Heart left ventricle (tissue), 16 donors: ENCODE data around the gene WDR48. TPM values are rescaled to one million over a fixed set of nuclear protein-coding genes. Genes with fewer than 3 reads are reported as not detected.

Experiments used
- ATAC-seq, 4 donors: fragments of 200-7000 bp; cut with Tn5 transposase; one replicate each; pipeline ENCODE4 v1.9.1; 2020 to 2022; ENCODE audit warnings: moderate library complexity in 4 of 4, mild to moderate bottlenecking in 3 of 4, moderate number of reproducible peaks in 1 of 4
- DNase-seq, 5 donors: peaks; one replicate each; pipeline ENCODE4 v3.0.0-alpha.2; 2020
- H3K27ac ChIP-seq, 12 donors: fragments of 200-600 bp; sonication (generic) in 4 of 12; one replicate each; pipeline versions ENCODE4 v1.5.0 to v1.8.0; 2016 to 2022; ENCODE audit warnings: mild to moderate bottlenecking in 2 of 12
- H3K27me3 ChIP-seq, 9 donors: fragments of 200-600 bp; sonication (generic) in 2 of 9; one replicate each; pipeline versions ENCODE4 v1.5.1 to v1.8.0; 2016 to 2022; ENCODE audit warnings: mild to moderate bottlenecking in 3 of 9
- H3K36me3 ChIP-seq, 9 donors: fragments of 200-600 bp; sonication (generic) in 2 of 9; one replicate each; pipeline versions ENCODE4 v1.5.0 to v1.8.0; 2018 to 2022; ENCODE audit warnings: mild to moderate bottlenecking in 2 of 9
- H3K4me1 ChIP-seq, 12 donors: fragments of 200-600 bp; sonication (generic) in 4 of 12; one replicate each; pipeline versions ENCODE4 v1.5.0 to v1.8.0; 2016 to 2022; ENCODE audit warnings: mild to moderate bottlenecking in 3 of 12
- H3K4me3 ChIP-seq, 12 donors: fragments of 200-600 bp; sonication (generic) in 4 of 12; one replicate each; pipeline versions ENCODE4 v1.5.0 to v1.8.0; 2017 to 2022; ENCODE audit warnings: mild to moderate bottlenecking in 9 of 12, moderate library complexity in 4 of 12
- H3K9me3 ChIP-seq, 12 donors: fragments of 200-600 bp; sonication (generic) in 4 of 12; one replicate each; pipeline versions ENCODE4 v1.5.0 to v1.8.0; 2016 to 2022; ENCODE audit warnings: mild to moderate bottlenecking in 1 of 12
- CTCF ChIP-seq, 12 donors: fragments of 200-600 bp; sonication (generic) in 4 of 12; IDR thresholded peaks; one replicate each; pipeline versions ENCODE4 v1.5.0 to v1.8.0; 2018 to 2022; ENCODE audit warnings: antibody characterized with exemption in 12 of 12, mild to moderate bottlenecking in 5 of 12
- POLR2A ChIP-seq, 2 donors: fragments of 450-650 bp; IDR thresholded peaks; one replicate each; pipeline ENCODE4 v1.6.1; 2017; ENCODE audit warnings: antibody characterized with exemption in 2 of 2, mild to moderate bottlenecking in 2 of 2, moderate library complexity in 2 of 2
- WGBS, 4 donors: extraction: QIAGEN DNeasy Blood & Tissue Kit in 2 of 4; methylation state at CpG; one replicate each; pipeline versions ENCODE4 v1.1.5 to v1.1.7; 2013 to 2018; 5-methylcytosine and 5-hydroxymethylcytosine counted together
- intact Hi-C, 10 donors: fragments of 100-400 bp; cut with DNase I; formaldehyde crosslinking; loops; one replicate each; pipeline versions ENCODE4 v1.11.1 to v1.14.2; 2022
- polyA plus RNA-seq, 2 donors: library from polyadenylated mRNA; stranded (reverse); fragments of 200-250 nt; gene quantifications; one replicate each; pipeline ENCODE4 v1.2.3, GENCODE V29; 2013
- total RNA-seq, 9 donors: library from RNA; depleted of rRNA in 2 of 9; stranded (reverse); fragments of >200 nt in 2 of 9; fragmentation: NEBNext Ultra II Directional in 3 of 9; extraction: Animal tissue kit (Norgen Biotek cat#: 25700) in 3 of 9; gene quantifications; one replicate each; pipeline versions ENCODE4 v1.1.0 to v1.2.4, GENCODE V29; 2016 to 2023
- donor health status: ischemic (EF 13 %, LVEDD 7.1; RV severe dilation, severe dysfunction).
- donor health status: healthy with polysubstance abuse.
- donor health status: DM: no; HTN: yes; CAD: no.
- donor health status: DM: no; HTN: no; CAD: no.
- donor health status: ischemic (EF 25% LVEDD 6.9; RV normal size, moderate dysfunction).
- donor health status: ischemic (EF 25% LVEDD 5.7; RV mildly dilated, moderate dysfunction).
- donor health status: healthy.
- donor health status: DM: yes; HTN: yes; CAD: no.
- donor health status: ischemic (EF 35%, LVEDD 5.7; RV mildly dilated, moderate dysfunction).
- donor health status: nonischemic (EF 11% LVEDD 7.7; RV severe dilation, severe dysfunction).
- donor health status: DM: yes; HTN: yes; CAD: no.
- donor health status: PGD.
- donor health status: ischemic (EF 29% LVEDD 5.4; RV normal size, mild dysfunction).
- donor health status: nonischemic (EF 23%, LVEDD 6.1; RV moderate dilation, normal function).

The WDR48 gene
- total and polyA plus RNA-seq, 11 donors, result 8.0 to 35.4 (median 22.5) TPM

- Histone ChIP-seq H3K4me3 (no peak overlapping the region), H3K9me3 (no peaks in the 10 kb centered on the region), H3K27ac (no peak overlapping the region), H3K36me3 (peaks cover 0 to 87% (median 66%) of the 10 kb centered on the region in 9 donors), H3K4me1 (no peaks in the 10 kb centered on the region), H3K27me3 (no peaks in the 10 kb centered on the region)
- intact Hi-C loops, result no loop called here
- TF ChIP-seq CTCF (IDR thresholded peaks at IDR 0.05), result no peak
- TF ChIP-seq POLR2A (IDR thresholded peaks at IDR 0.05), result no peak
- DNase-seq (no peak), ATAC-seq (no peak)
Observed at GRCh38 chr3:39080026-39080425, 28.2 kb downstream of the WDR48 start.

- TF ChIP-seq POLR2A (IDR thresholded peaks at IDR 0.05) (no peak), CTCF (IDR thresholded peaks at IDR 0.05) (no peak)
- Histone ChIP-seq H3K27ac (no peak overlapping the region), H3K9me3 (no peaks in the 10 kb centered on the region), H3K4me1 (no peaks in the 10 kb centered on the region), H3K36me3 (peaks cover 0 to 87% (median 66%) of the 10 kb centered on the region in 9 donors), H3K4me3 (no peak overlapping the region), H3K27me3 (no peaks in the 10 kb centered on the region)
- WGBS, 4 donors, result 95 to 99% (median 97%) methylated on average over 4 of the region's 4 CpGs
- no peak for DNase-seq
- no peak for ATAC-seq
- intact Hi-C loops, result no loop called here
Observed at GRCh38 chr3:39082666-39083313, 31.0 kb downstream of the WDR48 start.

GRCh38 chr3:39086144-39086543 is 34.3 kb downstream of the WDR48 start:
- ATAC-seq, result no peak
- 85 to 92% (median 90%) methylated on average over 4 of the region's 4 CpGs for WGBS, 4 donors
- Histone ChIP-seq H3K4me3 (no peak overlapping the region), H3K36me3 (peaks cover 0 to 90% (median 83%) of the 10 kb centered on the region in 9 donors), H3K9me3 (no peaks in the 10 kb centered on the region), H3K27me3 (no peaks in the 10 kb centered on the region), H3K4me1 (no peaks in the 10 kb centered on the region), H3K27ac (no peak overlapping the region)
- intact Hi-C loops, result no loop called here
- TF ChIP-seq CTCF (IDR thresholded peaks at IDR 0.05) (no peak), POLR2A (IDR thresholded peaks at IDR 0.05) (no peak)
- no peak for DNase-seq

GRCh38 chr3:39088456-39088855 is 36.6 kb downstream of the WDR48 start:
- TF ChIP-seq CTCF (IDR thresholded peaks at IDR 0.05) (no peak), POLR2A (IDR thresholded peaks at IDR 0.05) (no peak)
- DNase-seq, result no peak
- ATAC-seq, result no peak
- Histone ChIP-seq H3K36me3 (peaks cover 0 to 100% (median 97%) of the 10 kb centered on the region in 9 donors), H3K4me3 (no peak overlapping the region), H3K27me3 (no peaks in the 10 kb centered on the region), H3K4me1 (no peaks in the 10 kb centered on the region), H3K27ac (no peak overlapping the region), H3K9me3 (no peaks in the 10 kb centered on the region)
- WGBS, 4 donors, result 80 to 94% (median 90%) methylated on average over 3 of the region's 3 CpGs
- intact Hi-C loops, result no loop called here
